Measurements from ENCODE around the gene CYP3A7. TPM values are rescaled to one million over a fixed set of nuclear protein-coding genes. Genes with fewer than 3 reads are reported as not detected.
"Not testable (repeated sequence)": the region's sequence is repeated elsewhere in the genome, so short reads cannot be mapped to it uniquely, and the experiment has no call there.

CYP3A7 gene
- total RNA-seq, 1 experiment from 2014 or later: not detected

GRCh38 chr7:99779949-99780348 lies 45.0 kb upstream of the CYP3A7 start:
- DNase-seq (ENCODE audit: unreplicated experiment): no peak
- CTCF ChIA-PET: no interaction called here
- POLR2A ChIA-PET: interaction anchor here (2.5 kb wide), 1 partner anchor 8 kb away, joined by 8 read pairs; no protein-coding TSS in a partner anchor
- BruUV-seq (replicated peaks): no TSS peak
- H3K36me3 Mint-ChIP-seq (ENCODE audit: insufficient read depth, unreplicated experiment): no peaks in the 10 kb centered on the region
- H3K27me3 Mint-ChIP-seq (ENCODE audit: insufficient read depth, unreplicated experiment): no peaks in the 10 kb centered on the region
- intact Hi-C loops (cut with micrococcal nuclease): no loop called here
- H3K27ac Mint-ChIP-seq (ENCODE audit: low read depth, unreplicated experiment): no peak overlapping the region
- H3K4me3 Mint-ChIP-seq (ENCODE audit: unreplicated experiment): no peak overlapping the region
- no peak for TF ChIP-seq CTCF (IDR thresholded peaks at IDR 0.05; ENCODE audit: unreplicated experiment)
- no peaks in the 10 kb centered on the region for H3K4me1 Mint-ChIP-seq (ENCODE audit: insufficient read depth, unreplicated experiment)
- H3K9me3 Mint-ChIP-seq (ENCODE audit: unreplicated experiment): no peaks in the 10 kb centered on the region

GRCh38 chr7:99778880-99779279 lies 43.9 kb upstream of the CYP3A7 start:
- Mint-ChIP-seq H3K27me3 (ENCODE audit: insufficient read depth, unreplicated experiment) (no peaks in the 10 kb centered on the region), H3K9me3 (ENCODE audit: unreplicated experiment) (no peaks in the 10 kb centered on the region), H3K4me1 (ENCODE audit: insufficient read depth, unreplicated experiment) (no peaks in the 10 kb centered on the region), H3K36me3 (ENCODE audit: insufficient read depth, unreplicated experiment) (no peaks in the 10 kb centered on the region), H3K27ac (ENCODE audit: low read depth, unreplicated experiment) (no peak overlapping the region), H3K4me3 (ENCODE audit: unreplicated experiment) (no peak overlapping the region)
- TF ChIP-seq CTCF (IDR thresholded peaks at IDR 0.05; ENCODE audit: unreplicated experiment): no peak
- ChIA-PET CTCF (no interaction called here), POLR2A (interaction anchor here (2.5 kb wide), 1 partner anchor 10 kb away, joined by 8 read pairs; no protein-coding TSS in a partner anchor)
- intact Hi-C loops (cut with micrococcal nuclease): no loop called here
- no peak for DNase-seq (ENCODE audit: unreplicated experiment)
- no TSS peak for BruUV-seq (replicated peaks)

GRCh38 chr7:99773395-99773794 lies 38.4 kb upstream of the CYP3A7 start:
- H3K27me3 Mint-ChIP-seq (ENCODE audit: insufficient read depth, unreplicated experiment); BruUV-seq (replicated peaks); H3K36me3 Mint-ChIP-seq (ENCODE audit: insufficient read depth, unreplicated experiment); H3K4me3 Mint-ChIP-seq (ENCODE audit: unreplicated experiment); H3K4me1 Mint-ChIP-seq (ENCODE audit: insufficient read depth, unreplicated experiment); DNase-seq (ENCODE audit: unreplicated experiment); CTCF ChIA-PET; H3K9me3 Mint-ChIP-seq (ENCODE audit: unreplicated experiment); H3K27ac Mint-ChIP-seq (ENCODE audit: low read depth, unreplicated experiment); intact Hi-C loops (cut with micrococcal nuclease): not testable (repeated sequence)
- POLR2A ChIA-PET: interaction anchor here (1.0 to 1.1 kb wide), 2 partner anchors 13 to 45 kb away, joined by 3 to 4 read pairs; no protein-coding TSS in a partner anchor

GRCh38 chr7:99772565-99772964 lies 37.6 kb upstream of the CYP3A7 start:
- Mint-ChIP-seq H3K27me3 (ENCODE audit: insufficient read depth, unreplicated experiment) (no peaks in the 10 kb centered on the region), H3K4me1 (ENCODE audit: insufficient read depth, unreplicated experiment) (no peaks in the 10 kb centered on the region), H3K9me3 (ENCODE audit: unreplicated experiment) (no peaks in the 10 kb centered on the region), H3K27ac (ENCODE audit: low read depth, unreplicated experiment) (no peak overlapping the region), H3K36me3 (ENCODE audit: insufficient read depth, unreplicated experiment) (no peaks in the 10 kb centered on the region), H3K4me3 (ENCODE audit: unreplicated experiment) (no peak overlapping the region)
- BruUV-seq (replicated peaks): no TSS peak
- no peak for DNase-seq (ENCODE audit: unreplicated experiment)
- ChIA-PET CTCF (interaction anchor here (0.7 kb wide), 1 partner anchor 130 kb away, joined by 3 read pairs; no protein-coding TSS in a partner anchor), POLR2A (no interaction called here)
- intact Hi-C loops (cut with micrococcal nuclease): no loop called here
- TF ChIP-seq CTCF (IDR thresholded peaks at IDR 0.05; ENCODE audit: unreplicated experiment): no peak

GRCh38 chr7:99769494-99769893 lies 34.5 kb upstream of the CYP3A7 start:
- POLR2A ChIA-PET; H3K9me3 Mint-ChIP-seq (ENCODE audit: unreplicated experiment); intact Hi-C loops (cut with micrococcal nuclease): not testable (repeated sequence)

More at GRCh38 chr7:99769494-99769893, 34.5 kb upstream of the CYP3A7 start:
- H3K27ac Mint-ChIP-seq (ENCODE audit: low read depth, unreplicated experiment); H3K4me3 Mint-ChIP-seq (ENCODE audit: unreplicated experiment); H3K27me3 Mint-ChIP-seq (ENCODE audit: insufficient read depth, unreplicated experiment); DNase-seq (ENCODE audit: unreplicated experiment); H3K4me1 Mint-ChIP-seq (ENCODE audit: insufficient read depth, unreplicated experiment); CTCF ChIA-PET; BruUV-seq (replicated peaks); H3K36me3 Mint-ChIP-seq (ENCODE audit: insufficient read depth, unreplicated experiment): not testable (repeated sequence)

Measured in MCF 10A (cell line).